ENCODE measurements around the gene ANXA10.
A peak's percentile ranks its signal among the peaks of the same experiment; 100 is the strongest.
"Not testable (repeated sequence)": the region's sequence is repeated elsewhere in the genome, so short reads cannot be mapped to it uniquely, and the experiment has no call there.

ANXA10 gene, protein sequence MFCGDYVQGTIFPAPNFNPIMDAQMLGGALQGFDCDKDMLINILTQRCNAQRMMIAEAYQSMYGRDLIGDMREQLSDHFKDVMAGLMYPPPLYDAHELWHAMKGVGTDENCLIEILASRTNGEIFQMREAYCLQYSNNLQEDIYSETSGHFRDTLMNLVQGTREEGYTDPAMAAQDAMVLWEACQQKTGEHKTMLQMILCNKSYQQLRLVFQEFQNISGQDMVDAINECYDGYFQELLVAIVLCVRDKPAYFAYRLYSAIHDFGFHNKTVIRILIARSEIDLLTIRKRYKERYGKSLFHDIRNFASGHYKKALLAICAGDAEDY

DNA sequence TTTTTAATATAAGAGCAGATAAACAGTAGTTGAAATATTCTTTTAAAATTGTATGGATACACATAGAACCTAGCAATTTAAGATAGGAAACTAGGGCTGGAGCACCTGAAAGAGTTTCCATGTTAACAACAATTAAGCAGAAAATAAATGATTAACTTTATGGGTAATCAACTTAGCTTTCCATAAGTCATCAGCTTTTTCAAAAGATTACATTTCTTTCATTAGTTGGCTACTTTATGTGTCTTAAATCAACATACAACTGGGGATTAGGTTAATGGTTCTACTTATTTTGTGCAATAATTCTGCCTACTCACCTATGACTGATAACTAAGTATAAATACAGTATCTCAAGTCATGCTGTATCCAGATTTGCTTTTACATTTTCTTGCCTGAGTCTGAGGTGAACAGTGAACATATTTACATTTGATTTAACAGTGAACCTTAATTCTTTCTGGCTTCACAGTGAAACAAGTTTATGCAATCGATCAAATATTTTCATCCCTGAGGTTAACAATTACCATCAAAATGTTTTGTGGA, at the start of gene ANXA10:
ANXA10 (plus strand) TSS at position 362 of the 537 bp plus-strand sequence; CDS start at position 526, 164 bp downstream.
- no peak for DNase-seq

DNA sequence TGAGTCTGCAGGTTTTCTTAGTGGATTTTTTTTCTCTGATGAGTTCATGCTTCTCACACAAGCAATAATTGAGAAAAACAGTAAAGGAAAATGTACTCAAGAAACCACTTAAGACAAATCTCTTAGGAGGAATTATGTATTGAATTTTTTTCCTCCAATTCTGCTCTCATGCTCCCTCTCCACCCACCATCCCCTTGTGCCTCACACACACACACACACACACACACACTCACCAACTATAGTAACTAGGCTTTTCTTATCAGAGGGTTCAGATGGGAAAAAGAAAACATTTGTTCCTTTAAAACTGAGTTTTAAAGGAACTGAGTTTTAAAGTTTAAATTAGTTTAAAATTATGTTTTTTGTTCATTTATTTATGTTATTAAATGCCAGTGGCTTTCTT, 47.0 kb upstream of the ANXA10 start:
- DNase-seq, result no peak

DNA sequence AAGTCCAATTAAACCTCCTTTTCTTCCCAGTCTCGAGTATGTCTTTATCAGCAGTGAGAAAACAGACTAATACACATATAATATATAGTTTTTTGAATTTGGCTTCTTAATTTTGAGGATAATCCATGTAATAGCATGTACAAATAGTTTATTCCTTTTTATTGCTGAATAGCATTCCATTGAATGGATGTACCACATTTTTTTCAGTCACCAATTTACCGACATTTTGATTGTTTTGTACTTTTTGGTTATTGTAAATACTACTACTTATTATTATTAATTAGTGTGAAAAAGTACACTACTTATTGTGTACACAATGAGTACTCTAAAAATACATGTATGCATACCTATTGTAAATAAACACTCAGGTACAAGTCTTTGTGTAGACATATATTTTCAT, 42.3 kb upstream of the ANXA10 start:
- DNase-seq, result no peak

DNA sequence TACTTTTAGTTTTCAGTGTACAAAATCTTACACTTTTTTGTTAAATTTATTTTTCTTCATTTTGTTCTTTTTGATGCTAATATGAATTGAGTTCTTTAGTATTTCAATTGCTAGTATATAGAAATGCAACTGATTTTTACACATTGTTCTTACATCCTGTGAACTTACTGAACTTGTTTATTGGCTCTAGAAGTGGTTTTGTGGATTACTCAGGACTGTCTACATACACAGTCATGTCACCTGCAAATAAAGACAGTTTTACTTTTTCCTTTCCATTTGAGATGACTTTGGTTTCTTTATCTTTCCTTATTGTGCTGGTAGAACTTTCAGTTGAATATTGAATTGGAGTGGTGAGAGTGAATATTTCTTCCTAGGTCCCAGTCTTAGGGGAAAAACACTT, 40.8 kb upstream of the ANXA10 start:
- no peak for DNase-seq

DNA sequence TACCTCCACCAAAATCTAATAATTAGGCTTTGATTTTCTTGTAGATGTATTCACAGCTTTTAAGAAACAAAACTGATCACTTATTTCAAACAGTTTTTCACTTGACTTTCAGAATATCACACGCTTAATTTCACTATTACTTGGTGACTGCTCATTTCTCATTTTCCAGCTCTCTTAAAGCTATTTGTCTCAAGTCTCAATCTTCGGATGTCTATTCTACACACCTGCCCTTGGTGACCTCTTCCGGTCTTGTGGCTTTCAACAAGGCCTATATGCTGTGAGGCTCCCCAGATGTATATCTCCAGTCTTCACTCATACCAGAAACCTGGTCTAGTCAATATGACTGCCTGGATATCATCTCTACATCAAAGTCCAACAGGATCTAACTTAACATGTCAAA, 34.9 kb upstream of the ANXA10 start:
- DNase-seq, result no peak

DNA sequence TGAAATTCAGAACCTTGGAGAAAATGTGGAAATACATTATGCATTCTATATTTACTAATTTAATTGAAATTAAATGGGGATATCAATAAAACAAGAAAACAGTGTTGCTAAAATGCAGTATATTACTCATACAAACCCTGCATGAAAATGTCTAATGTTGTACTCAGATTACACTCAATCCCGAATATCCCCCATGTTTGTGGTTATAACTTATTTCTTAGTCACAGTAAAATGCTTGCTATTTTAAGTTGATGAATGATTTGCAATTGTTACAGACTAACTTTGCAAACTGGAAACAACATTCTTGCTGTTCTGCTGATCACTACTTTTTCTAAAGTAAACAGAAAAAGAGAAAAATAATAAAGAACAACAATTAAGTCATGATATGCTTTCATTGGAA, 33.1 kb upstream of the ANXA10 start:
- no peak for DNase-seq

DNA sequence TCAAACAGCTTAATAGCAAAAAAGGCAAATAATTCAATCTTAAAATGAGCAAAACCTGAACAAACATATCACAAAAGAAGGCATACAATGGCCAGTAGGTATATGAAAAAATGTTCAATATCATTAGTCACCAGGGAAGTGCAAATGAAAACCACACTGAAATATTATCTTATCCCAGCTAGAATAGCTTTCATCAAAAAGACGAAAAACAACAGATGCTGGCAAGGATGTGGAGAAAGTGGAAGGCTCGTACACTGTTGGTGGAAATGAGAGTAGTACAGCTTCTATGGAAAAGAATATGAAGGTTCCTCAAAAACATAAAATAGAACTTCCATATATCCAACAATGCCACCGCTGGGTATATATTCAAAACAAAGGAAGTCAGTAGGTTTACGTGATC, 29.3 kb upstream of the ANXA10 start:
- DNase-seq, result no peak

DNA sequence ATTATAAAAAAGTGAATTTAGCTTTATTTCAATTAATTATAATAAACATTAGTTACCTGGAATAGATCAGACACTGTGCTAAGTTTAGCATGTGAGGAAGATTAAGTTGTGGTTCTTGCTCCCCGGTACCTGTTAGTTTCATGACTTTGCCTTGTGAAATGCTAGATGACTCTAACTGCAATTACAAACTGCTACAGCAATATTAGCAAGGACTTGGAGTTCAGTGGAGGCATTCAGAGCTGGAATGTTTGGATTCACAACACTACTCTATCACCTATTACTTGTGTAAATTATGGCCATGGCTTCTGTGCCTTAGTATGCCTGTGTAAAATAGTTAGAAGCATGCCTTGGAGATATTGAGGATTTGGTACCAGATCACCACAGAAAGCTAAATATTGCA, 21.4 kb upstream of the ANXA10 start:
- no peak for DNase-seq

DNA sequence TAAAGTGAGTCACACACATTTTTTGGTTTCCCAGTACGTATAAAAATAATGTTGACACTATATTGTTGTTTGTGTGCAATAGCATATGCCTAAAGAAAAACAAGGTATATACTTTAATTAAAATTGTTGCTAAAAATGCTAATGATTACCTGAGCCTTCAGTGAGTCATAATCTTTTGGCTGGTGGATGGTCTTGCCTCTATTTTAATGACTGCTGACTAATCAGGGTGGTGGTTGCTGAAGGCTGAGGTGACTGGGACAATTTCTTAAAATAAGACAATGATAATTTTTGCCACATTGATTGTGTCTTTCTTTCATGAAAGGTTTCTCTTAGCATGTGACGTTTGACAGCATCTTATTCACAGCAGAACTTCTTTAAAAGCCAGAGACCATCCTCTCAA, 21.0 kb upstream of the ANXA10 start:
- DNase-seq, result no peak

DNA sequence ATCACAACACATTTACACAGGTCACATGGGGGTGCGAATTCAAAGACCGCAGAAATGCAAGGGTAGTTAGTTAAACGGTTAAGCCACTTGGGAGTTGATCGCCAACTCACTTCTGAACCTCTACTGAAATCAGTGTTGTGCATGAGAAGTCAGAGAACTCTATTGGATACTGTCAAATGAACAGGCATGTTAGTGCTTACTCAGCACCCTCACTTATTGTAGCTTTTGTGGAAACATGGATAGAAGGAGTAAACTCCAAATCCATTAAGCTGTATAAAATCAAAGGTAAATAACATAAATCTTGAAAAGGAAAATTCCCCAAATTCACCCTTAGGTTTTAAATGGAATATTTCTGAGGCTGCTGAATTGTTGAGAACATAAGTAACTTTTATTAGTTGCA, 17.5 kb upstream of the ANXA10 start:
- no peak for DNase-seq

DNA sequence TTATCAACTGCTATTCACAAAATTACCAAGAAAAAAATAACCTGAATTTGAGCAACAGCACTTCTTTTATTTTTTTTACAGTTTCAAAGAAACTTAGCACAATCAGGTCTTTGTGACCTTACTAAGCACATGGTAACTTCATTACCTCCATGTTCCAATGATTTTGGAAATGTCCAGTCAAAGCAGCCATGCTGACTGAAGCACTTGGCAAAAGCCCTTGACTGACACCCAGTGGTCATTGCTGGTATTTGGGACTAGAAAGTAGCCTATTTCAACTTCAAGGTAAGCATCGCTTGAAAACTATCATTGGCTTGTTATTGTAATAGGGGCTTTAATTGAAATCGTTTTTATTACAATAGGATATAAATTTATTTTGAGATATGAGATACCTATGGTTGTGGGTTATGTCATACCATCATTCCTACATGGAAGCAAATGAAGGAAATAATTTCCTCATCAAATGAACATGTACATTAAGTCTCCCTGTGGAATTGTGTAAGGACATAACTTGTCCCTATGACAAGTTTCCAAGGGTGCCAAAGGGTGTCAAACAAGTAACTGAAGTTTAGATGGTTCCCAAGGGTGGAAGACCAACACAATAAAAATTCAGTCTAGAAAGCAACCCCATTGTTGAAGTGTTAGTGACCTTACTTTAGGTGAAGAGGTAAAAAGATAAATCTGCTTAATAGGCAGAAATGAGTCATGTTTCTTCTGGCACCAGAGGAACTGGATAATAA, 15.2 kb upstream of the ANXA10 start:
- peak; percentile 51 to 62 for DNase-seq

DNA sequence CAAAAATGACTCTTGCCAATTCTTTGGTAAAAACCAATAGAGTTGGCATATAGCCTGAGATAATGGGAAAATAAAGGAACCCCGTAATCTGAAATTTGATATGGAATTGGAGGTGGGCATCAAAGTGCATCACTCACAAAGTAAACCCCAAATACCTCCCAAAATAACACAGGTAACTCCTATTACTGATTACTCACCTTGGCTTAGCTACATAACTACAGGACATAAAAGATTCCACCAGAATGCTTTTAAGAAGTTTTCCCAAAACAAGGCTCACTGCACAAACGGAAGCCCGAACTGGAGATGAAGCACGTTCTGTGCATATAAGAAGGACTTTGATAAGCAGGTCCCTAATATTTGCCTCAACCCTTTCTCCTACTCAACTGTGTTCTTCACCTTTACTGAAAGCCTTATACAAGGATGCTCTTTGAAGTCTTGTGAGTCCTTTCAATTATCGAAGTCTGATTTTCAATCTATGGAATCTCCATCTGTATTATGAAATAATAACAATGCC, 14.6 kb upstream of the ANXA10 start:
- no peak for DNase-seq

DNA sequence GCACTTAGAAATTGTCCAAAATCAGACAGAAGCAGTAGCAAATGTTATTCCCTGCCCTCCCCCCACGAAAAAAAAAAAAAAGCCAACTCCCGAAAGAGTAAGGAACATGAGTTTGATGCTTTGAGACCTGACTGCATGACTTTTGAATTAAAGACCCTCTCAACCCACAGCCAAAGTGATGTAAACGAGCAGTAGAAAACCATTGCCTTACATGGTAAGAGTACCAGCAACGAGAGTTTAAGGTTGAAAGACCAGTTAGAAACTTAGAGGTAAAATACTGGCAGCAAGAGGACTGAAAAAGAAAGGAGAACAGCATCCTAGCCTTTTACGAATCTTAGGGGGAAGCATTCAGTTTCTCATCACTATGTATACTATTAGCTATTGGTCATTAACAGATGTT, 10.0 kb upstream of the ANXA10 start:
- DNase-seq, result no peak

DNA sequence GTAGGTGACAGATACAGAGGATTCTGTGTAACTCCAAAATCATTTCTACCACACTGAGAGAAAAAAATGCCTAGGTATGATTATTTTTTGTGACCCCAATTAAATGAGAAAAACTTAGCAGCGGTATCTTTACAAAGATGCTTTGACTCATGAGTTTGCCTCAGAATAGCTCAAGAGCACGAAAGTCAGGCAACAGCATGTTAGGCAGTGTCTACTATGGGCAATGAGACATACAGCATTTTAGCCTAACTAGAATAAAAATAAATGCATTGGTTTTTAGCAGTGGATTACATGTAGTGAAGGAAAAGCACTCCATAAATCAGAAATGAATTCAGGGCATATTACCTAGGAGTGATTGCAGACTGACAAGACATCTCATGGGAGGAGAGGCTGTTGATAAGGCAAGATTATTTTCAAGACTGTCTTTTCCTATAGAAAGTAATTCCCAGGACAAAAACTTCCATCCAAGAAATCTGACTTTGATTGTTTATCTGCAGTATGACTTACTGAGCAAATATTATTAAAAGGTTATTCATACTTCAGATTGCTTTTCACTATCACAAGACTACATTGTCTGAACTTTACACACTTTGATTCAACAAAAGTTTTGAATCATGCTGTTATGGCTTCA, 3.6 kb downstream of the ANXA10 start:
- no peak for DNase-seq

DNA sequence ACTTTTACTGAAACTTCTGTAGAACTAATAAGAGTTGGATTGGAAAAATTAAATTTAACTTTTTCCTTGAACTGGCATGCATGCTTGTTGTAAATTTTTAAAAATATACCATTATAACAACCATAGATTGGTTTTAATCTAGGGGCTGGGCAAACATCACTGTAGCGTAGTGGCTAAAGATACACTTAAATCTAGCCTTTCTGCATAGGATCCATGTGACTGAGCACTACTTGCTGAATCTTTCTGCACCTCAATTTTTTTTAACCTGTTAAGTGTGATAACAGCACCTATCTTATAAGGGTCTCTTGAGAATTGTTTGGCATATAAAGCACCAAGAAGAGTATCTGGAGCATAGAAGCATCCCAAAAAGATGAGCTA, 4.1 kb downstream of the ANXA10 start:
- DNase-seq, result no peak

DNA sequence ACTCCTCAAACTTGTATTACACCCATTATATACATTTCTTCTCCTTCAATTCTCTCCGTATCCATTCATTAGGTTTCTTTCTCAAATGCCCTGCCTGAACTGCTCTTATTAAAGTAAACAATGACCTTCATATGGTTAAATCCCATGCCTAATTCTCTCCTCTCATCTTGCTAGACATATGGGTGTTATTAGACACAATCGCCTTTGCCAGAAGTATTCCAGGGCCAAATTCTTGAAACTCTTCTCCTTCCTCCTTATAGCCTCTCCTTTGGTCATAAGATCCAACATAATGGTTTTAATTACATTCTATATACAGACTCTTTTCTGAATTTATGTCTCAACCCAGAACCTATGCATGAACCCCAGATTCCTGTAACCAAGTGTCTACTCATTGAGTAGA, 4.8 kb downstream of the ANXA10 start:
- DNase-seq, result no peak

DNA sequence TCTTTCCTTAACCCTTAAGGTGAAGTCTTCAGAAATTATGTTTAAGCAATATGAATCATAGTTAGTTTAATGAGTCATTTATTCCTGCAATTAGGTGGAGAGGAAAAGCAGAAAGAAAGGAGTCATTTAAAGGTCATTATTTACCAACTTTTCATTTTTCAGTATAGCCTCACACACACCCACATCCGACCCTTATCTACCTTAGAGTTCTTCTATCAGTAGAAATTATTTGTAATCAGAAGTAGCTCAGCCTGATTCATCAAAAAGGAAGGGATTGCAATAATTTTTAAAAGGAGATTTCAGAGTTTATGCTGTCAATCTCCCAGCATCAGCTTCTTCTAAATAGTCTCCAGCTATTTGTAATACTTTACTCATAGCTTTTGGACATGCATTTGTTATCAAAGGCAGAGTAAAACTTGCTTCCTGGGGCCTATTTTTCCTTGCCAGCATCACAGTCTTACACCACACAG, 5.9 kb downstream of the ANXA10 start:
- DNase-seq, result no peak

DNA sequence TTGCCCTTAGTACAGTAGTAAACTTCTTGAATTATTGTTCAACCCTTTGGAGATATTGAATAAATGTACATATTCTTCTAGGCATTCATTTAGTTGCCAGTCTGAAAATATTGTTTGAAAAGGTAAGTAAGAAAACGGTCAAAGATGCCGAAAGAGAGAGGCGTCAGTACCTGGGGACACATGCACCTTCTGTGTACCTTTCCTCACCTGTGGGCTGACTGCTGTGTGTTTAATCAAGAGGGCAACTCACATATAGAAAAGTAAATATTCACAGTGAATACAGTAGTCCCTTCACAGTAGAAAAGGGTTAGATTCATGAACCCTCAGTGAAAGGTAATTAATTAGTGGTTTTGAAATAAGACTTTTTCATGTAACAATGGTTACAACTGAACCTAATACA, 6.9 kb downstream of the ANXA10 start:
- no peak for DNase-seq

DNA sequence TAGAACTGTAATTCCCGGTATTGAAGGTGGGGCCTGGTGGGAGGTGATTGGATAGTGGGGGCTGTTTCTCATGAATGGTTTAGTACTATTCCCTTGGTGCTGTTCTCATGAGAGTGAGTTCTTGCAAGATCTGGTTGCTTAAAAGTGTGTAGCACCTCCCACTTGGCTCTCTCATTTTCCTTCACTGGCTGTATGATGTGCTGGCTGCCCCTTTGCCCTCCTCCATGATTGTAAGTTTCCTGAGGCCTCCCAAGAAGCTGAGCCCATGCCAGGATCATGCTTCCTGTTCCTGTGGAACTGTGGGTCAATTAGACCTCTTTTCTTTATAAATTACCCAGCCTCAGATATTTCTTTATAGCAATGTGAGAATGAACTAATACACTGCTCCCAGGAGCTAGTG, 8.7 kb downstream of the ANXA10 start:
- no peak for DNase-seq

DNA sequence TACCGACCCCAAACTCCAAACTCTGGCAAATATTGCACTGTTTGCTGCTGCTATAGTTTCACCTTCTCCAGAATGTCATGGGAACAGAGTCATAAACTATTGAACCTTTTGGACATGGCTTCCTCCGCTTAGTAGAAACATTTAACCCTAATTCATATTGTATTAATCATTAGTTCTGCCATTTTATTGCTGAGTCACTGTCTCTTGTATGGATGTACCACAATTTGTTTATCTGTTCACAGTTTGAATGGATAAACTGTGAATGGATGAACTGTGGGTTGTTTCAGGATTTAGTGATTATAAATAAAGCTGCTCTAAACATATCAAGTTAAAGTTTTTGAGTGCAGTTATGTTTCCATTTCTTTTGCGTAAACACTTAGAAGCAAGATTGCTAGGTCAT, 10.1 kb downstream of the ANXA10 start:
- no peak for DNase-seq

DNA sequence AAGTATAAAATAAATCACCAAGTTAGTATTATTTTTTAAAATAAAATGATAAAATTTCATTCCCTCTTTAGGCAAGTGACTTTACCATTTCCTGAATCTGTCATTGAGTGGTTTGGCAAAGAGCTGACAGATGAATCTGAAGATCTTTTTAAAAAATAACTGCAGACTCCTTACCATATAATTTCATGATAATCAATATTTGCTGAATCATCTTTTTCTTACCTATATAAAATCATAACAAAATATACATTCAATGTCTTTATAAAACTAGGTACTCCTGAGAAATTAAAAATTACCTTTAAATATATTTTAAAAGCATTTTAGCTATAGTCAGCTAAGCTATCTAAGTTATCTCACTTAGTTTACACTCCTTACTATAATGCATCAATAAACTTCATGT, 17.2 kb downstream of the ANXA10 start:
- DNase-seq, result no peak

DNA sequence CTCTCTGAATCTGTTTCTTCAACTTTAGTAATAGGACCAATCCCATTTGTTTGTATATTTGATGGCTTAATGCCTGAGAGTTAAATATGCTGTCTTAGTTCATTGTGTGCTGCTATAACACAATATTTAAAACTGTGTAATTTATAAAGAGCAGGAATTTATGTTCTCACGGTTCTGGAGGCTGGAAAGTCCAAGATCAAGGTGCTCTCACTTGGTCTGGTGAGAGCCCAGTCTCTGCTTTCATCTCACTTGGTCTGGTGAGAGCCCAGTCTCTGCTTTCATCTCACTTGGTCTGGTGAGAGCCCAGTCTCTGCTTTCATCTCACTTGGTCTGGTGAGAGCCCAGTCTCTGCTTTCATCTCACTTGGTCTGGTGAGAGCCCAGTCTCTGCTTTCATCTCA, 20.7 kb downstream of the ANXA10 start:
- DNase-seq, result not testable (repeated sequence)

DNA sequence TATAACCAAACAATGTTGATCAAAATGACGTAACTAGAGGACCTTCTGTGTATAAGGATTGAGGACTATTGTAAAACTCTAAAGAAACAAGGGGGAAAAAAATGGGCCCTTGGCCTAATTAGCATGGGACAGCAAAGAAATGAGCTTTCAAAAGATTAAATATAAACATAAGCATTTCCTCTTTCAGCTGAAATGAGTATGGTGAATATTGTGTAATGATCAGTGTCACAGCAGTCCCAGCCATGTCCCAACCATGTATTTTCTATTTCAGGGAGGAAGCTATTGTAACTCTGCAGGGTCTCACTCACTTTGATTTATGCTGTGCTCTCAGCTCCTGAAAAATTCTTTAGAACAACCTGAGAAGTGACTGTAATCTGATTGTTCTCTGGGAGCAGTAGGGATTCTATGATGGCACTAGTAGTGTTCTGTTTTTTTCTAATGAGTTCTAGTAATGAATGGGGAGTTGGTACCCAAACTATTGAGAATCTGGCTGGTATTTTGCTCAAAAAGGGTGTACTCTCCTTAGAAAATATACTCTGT, 25.8 kb downstream of the ANXA10 start:
- no peak for DNase-seq

Measured in activated CD4-positive, alpha-beta T cell treated with anti-CD3 and anti-CD28 coated beads, Interleukin-2, amount 50 U/mL, for 48 hours (primary cell).